K562 (cell line): Measurements from ENCODE around the gene OR10G7. TPM values are rescaled to one million over a fixed set of nuclear protein-coding genes. Genes with fewer than 3 reads are reported as not detected.

ENCODE experiments used
- CBFA2T3 ChIP-seq: fragments of 450-650 bp; IDR thresholded peaks from 2 replicates; pipeline ENCODE4 v1.6.1; 2017
- CHAMP1 ChIP-seq: fragments of 450-650 bp; IDR thresholded peaks from 2 replicates; pipeline ENCODE4 v1.6.1; 2016; ENCODE audit warnings: mild to moderate bottlenecking
- DPF2 ChIP-seq: fragments of 450-650 bp; IDR thresholded peaks from 2 replicates; pipeline ENCODE4 v1.6.1; 2016
- GATA2 ChIP-seq: sonication (generic); formaldehyde crosslinking; IDR thresholded peaks from 2 replicates; pipeline ENCODE4 v1.4.0; 2020; ENCODE audit warnings: mild to moderate bottlenecking, missing genetic modification reagents
- GATAD2A ChIP-seq: fragments of 450-650 bp; IDR thresholded peaks from 2 replicates; pipeline ENCODE4 v1.6.1; 2017
- GATAD2B ChIP-seq: fragments of 450-650 bp; IDR thresholded peaks from 2 replicates; pipeline ENCODE4 v1.6.1; 2017; ENCODE audit warnings: mild to moderate bottlenecking, borderline replicate concordance
- HMGN3 ChIP-seq: IDR thresholded peaks from 2 replicates; pipeline ENCODE4 v1.6.1; 2011; ENCODE audit warnings: borderline replicate concordance, low read depth, mild to moderate bottlenecking, mixed read lengths, low read length; ENCODE audit not compliant: insufficient read length; ENCODE audit errors: extremely low read depth
- MAFF ChIP-seq: IDR thresholded peaks from 2 replicates; pipeline ENCODE4 v1.6.1; 2012; ENCODE audit warnings: low read length, improper control_type of control experiment
- MNT ChIP-seq, 2 experiments: fragments of 450-650 bp; conservative IDR thresholded peaks; 2 replicates each; pipeline ENCODE4 v1.6.1; 2017; ENCODE audit warnings: mild to moderate bottlenecking in 2 of 2, moderate library complexity in 2 of 2
- PYGO2 ChIP-seq: fragments of 450-650 bp; IDR thresholded peaks from 2 replicates; pipeline ENCODE4 v1.6.1; 2016; ENCODE audit warnings: mild to moderate bottlenecking, missing genetic modification characterization, moderate library complexity, missing compliant biosample characterization
- REST ChIP-seq, 2 experiments: fragments of 450-650 bp; formaldehyde crosslinking in 1 of 2; IDR thresholded peaks; 2 replicates each; pipeline versions ENCODE4 v1.4.0 to v1.6.1; 2014 to 2020; ENCODE audit warnings: mild to moderate bottlenecking in 2 of 2, borderline replicate concordance in 1 of 2, low read depth in 1 of 2
- SOX6 ChIP-seq: fragments of 450-650 bp; IDR thresholded peaks from 2 replicates; pipeline ENCODE4 v1.6.1; 2014; ENCODE audit warnings: mild to moderate bottlenecking
- STAT5A ChIP-seq: IDR thresholded peaks from 2 replicates; pipeline ENCODE4 v1.6.1; 2012; ENCODE audit warnings: low read length, inconsistent platforms, borderline replicate concordance
- TCF3 ChIP-seq: sonication (generic); formaldehyde crosslinking; IDR thresholded peaks from 2 replicates; pipeline ENCODE4 v1.4.0; 2020; ENCODE audit warnings: mild to moderate bottlenecking, missing genetic modification reagents
- ZNF57 ChIP-seq: fragments of 450-650 bp; formaldehyde crosslinking; IDR thresholded peaks from 2 replicates; pipeline ENCODE4 v1.4.0; 2020; ENCODE audit warnings: mild to moderate bottlenecking, moderate library complexity
- ZNF644 ChIP-seq: fragments of 200-800 bp; sonication (Bioruptor generic); IDR thresholded peaks from 2 replicates; pipeline ENCODE4 v1.6.1; 2016; ENCODE audit warnings: low read depth, missing genetic modification characterization, missing compliant biosample characterization
- polyA plus RNA-seq, 8 experiments: library from polyadenylated mRNA; depleted of rRNA in 4 of 8; stranded (reverse) in 5 of 8; unstranded in 3 of 8; fragments of >200 nt; fragmentation: Nextera tagmentation in 2 of 8; fragmentation: Illumina TruSeq in 1 of 8; extraction: Ambion mirVana in 2 of 8; extraction: Trizol in 1 of 8; gene quantifications; 2 replicates each; pipeline versions ENCODE4 v1.2.1 to v1.2.3, GENCODE V29; 2011 to 2014; ENCODE audit warnings: inconsistent platforms in 1 of 8, missing spikeins in 1 of 8
- total RNA-seq, 7 experiments: library from RNA; depleted of rRNA in 6 of 7; stranded (reverse); fragments of >200 nt in 6 of 7; fragmentation: Illumina TruSeq in 2 of 7; extraction: Trizol in 2 of 7; gene quantifications; 2 replicates each; pipeline versions ENCODE4 v1.2.1 to v1.2.3, GENCODE V29; 2011 to 2021; ENCODE audit warnings: low replicate concordance in 1 of 7

The OR10G7 gene
- total and polyA plus RNA-seq, 9 of the 15 experiments (the other 6 are each of a cell fraction or from before 2014, with no cell fraction given) = not detected

GRCh38 chr11:124079631-124080326 is 38.7 kb upstream of the OR10G7 start (continued):
- TF ChIP-seq MNT (conservative IDR thresholded peaks at IDR 0.05) (peak; percentile 58 to 82; a peak in 3 of 4 replicates), PYGO2 (tag) (peak; percentile 86), SOX6 (peak; percentile 93), ZNF57 (CRISPR knock-in tag) (0 out of 2 replicates have a peak, but pooled peaks have one; percentile 21), GATA2 (CRISPR knock-in tag) (peak; percentile 83), GATAD2A (peak; percentile 70; the same call in 1 of the 2 replicates), TCF3 (CRISPR knock-in tag) (peak; percentile 96), HMGN3 (peak; percentile 95), CHAMP1 (peak; percentile 85), DPF2 (peak; percentile 99), MAFF (peak; percentile 73), REST (IDR thresholded peaks at IDR 0.05; ENCODE audit: borderline replicate concordance) (peak; percentile 21; the same call in 1 of the 2 replicates), REST (CRISPR knock-in tag; IDR thresholded peaks at IDR 0.05; ENCODE audit: low read depth) (no peak), ZNF644 (tag) (peak; percentile 85; the same call in 1 of the 2 replicates), GATAD2B (peak; percentile 98), CBFA2T3 (peak; percentile 97), STAT5A (peak; percentile 93)
